ENCODE data around the gene LAMC2. TPM values are rescaled to one million over a fixed set of nuclear protein-coding genes. Genes with fewer than 3 reads are reported as not detected.

Gene LAMC2
- total RNA-seq, 4 donors from 2014 or later: 2.1 to 17.4 (median 4.4) TPM

DNA sequence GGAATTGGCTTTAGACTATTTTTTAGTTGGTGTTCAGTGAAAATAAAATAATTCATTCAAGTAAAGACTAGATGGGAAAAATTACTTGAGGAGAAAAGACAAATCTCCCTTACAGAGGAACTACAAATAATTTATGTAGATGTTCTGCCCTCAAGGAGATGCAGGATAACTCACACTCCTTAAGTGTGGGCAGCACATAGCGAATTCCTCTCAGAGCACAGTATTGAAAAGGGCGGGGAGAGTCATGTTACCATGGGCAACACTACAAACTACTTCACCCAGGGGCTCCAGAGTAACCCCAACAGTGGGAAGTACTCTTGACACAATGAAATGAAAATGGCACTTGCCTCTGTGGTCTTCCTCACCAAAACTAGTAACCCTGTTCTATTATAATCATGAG is 20.6 kb upstream of the LAMC2 start:
- no peak overlapping the region for H3K4me3 ChIP-seq
- H3K27ac ChIP-seq: peak overlapping the region in 1 of 2 donors; percentile 52
- H3K9me3 ChIP-seq: no peaks in the 10 kb centered on the region
- intact Hi-C loops (cut with DNase I; ENCODE audit: low total_unique reads): no loop called here
- no peaks in the 10 kb centered on the region for H3K27me3 ChIP-seq
- TF ChIP-seq, protein P1, sequence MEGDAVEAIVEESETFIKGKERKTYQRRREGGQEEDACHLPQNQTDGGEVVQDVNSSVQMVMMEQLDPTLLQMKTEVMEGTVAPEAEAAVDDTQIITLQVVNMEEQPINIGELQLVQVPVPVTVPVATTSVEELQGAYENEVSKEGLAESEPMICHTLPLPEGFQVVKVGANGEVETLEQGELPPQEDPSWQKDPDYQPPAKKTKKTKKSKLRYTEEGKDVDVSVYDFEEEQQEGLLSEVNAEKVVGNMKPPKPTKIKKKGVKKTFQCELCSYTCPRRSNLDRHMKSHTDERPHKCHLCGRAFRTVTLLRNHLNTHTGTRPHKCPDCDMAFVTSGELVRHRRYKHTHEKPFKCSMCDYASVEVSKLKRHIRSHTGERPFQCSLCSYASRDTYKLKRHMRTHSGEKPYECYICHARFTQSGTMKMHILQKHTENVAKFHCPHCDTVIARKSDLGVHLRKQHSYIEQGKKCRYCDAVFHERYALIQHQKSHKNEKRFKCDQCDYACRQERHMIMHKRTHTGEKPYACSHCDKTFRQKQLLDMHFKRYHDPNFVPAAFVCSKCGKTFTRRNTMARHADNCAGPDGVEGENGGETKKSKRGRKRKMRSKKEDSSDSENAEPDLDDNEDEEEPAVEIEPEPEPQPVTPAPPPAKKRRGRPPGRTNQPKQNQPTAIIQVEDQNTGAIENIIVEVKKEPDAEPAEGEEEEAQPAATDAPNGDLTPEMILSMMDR (IDR thresholded peaks at IDR 0.05): no peak
- no peak for TF ChIP-seq POLR2A (IDR thresholded peaks at IDR 0.05)
- DNase-seq: no peak
- H3K4me1 ChIP-seq: no peaks in the 10 kb centered on the region
- no peaks in the 10 kb centered on the region for H3K36me3 ChIP-seq

DNA sequence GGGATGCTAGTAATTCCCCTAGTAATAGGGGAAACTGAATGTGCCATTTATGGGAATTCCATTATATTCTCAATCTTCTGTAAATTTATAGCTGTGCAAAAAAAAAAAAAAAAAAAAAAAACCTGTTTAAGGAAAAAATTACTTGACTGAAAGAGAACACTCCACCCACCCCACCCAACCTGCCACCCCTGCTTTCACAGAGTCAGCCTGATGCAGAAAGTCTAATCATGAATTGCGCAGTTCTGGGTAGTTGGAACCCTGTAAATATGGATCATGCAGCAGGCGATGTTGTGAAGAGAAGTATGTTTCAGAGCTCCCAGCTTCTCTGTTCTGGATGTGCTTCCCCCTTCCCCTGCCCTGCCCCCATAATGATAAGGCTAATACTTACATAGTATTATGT is 19.6 kb upstream of the LAMC2 start:
- intact Hi-C loops (cut with DNase I; ENCODE audit: low total_unique reads): no loop called here
- no peak overlapping the region for H3K27ac ChIP-seq
- DNase-seq: no peak
- no peak overlapping the region for H3K4me3 ChIP-seq
- H3K9me3 ChIP-seq: no peaks in the 10 kb centered on the region
- no peaks in the 10 kb centered on the region for H3K4me1 ChIP-seq
- no peaks in the 10 kb centered on the region for H3K36me3 ChIP-seq
- H3K27me3 ChIP-seq: no peaks in the 10 kb centered on the region
- TF ChIP-seq, protein P1 (IDR thresholded peaks at IDR 0.05): no peak
- no peak for TF ChIP-seq POLR2A (IDR thresholded peaks at IDR 0.05)

DNA sequence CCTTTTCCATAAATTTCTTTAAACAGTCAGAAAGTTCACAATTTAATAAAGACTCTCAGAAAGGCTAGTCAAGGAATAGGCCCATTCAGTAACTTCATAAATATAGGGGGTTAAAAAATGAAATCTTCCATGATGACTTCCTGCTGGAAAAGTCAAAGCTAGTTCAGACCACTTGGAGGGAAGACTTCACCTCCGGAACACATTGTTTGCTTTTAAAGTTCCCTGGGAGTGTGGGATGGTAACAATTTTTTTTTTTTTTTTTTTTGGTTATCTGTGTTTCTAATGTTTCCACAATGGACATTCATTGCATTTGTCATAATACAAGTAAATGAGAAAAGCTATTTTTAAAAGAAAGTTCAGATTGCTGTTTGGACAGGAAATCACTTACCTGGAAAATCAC is 18.4 kb upstream of the LAMC2 start:
- H3K27ac ChIP-seq: peak overlapping the region in 1 of 2 donors; percentile 38
- no peaks in the 10 kb centered on the region for H3K36me3 ChIP-seq
- H3K27me3 ChIP-seq: no peaks in the 10 kb centered on the region
- intact Hi-C loops (cut with DNase I; ENCODE audit: low total_unique reads): no loop called here
- no peak for DNase-seq
- H3K9me3 ChIP-seq: no peaks in the 10 kb centered on the region
- no peak for TF ChIP-seq POLR2A (IDR thresholded peaks at IDR 0.05)
- TF ChIP-seq, protein P1 (IDR thresholded peaks at IDR 0.05): no peak
- H3K4me1 ChIP-seq: no peaks in the 10 kb centered on the region
- no peak overlapping the region for H3K4me3 ChIP-seq

- Histone ChIP-seq H3K9me3 (no peaks in the 10 kb centered on the region), H3K27me3 (no peaks in the 10 kb centered on the region), H3K4me1 (no peaks in the 10 kb centered on the region), H3K27ac (peak overlapping the region in 1 of 2 donors; percentile 38), H3K36me3 (no peaks in the 10 kb centered on the region), H3K4me3 (no peak overlapping the region)
- intact Hi-C loops (cut with DNase I; ENCODE audit: low total_unique reads): no loop called here
- no peak for TF ChIP-seq POLR2A (IDR thresholded peaks at IDR 0.05)
- TF ChIP-seq, protein P1 (IDR thresholded peaks at IDR 0.05): no peak
- no peak for DNase-seq
Measured at GRCh38 chr1:183168308-183168707, 17.8 kb upstream of the LAMC2 start.

DNA sequence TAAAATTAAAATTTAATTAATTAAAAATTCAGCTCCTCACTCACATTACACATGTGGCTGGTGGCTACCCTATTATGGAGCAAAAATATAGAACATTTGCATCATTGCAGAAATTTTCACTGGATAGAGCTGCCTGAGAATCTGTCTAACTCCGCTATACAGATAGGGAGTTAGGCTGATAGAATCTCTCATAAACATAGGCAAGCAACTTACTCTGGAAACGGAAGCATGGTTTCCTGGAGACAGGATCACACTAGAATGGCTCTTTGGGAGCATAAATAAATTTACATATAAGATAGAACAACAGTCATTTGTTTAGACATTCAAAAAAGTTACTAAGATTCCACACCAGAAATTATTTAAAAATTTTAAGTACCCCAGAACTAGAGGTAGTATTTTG is 12.2 kb upstream of the LAMC2 start:
- TF ChIP-seq POLR2A (IDR thresholded peaks at IDR 0.05): no peak
- TF ChIP-seq, protein P1 (IDR thresholded peaks at IDR 0.05): no peak
- Histone ChIP-seq H3K9me3 (no peaks in the 10 kb centered on the region), H3K27ac (no peak overlapping the region), H3K36me3 (no peaks in the 10 kb centered on the region), H3K4me3 (no peak overlapping the region), H3K4me1 (no peaks in the 10 kb centered on the region), H3K27me3 (no peaks in the 10 kb centered on the region)
- no peak for DNase-seq
- intact Hi-C loops (cut with DNase I; ENCODE audit: low total_unique reads): no loop called here
